Endothelial cell (in vitro differentiated cells): Measurements from ENCODE around the gene HAGHL. TPM values are rescaled to one million over a fixed set of nuclear protein-coding genes. Genes with fewer than 3 reads are reported as not detected.

ENCODE experiments used
- DNase-seq: peaks from one replicate; pipeline ENCODE4 v3.0.0; 2021; ENCODE audit warnings: low spot score
- H3K27ac Mint-ChIP-seq: one replicate; pipeline ENCODE4 v1.8.0; 2021; ENCODE audit warnings: mixed read lengths, inconsistent platforms; ENCODE audit not compliant: unreplicated experiment
- H3K27me3 Mint-ChIP-seq: one replicate; pipeline ENCODE4 v1.8.0; 2021; ENCODE audit warnings: mild to moderate bottlenecking, moderate library complexity, mixed read lengths, inconsistent platforms; ENCODE audit not compliant: unreplicated experiment
- H3K36me3 Mint-ChIP-seq: one replicate; pipeline ENCODE4 v1.8.0; 2021; ENCODE audit warnings: mild to moderate bottlenecking, low read depth, mixed read lengths, inconsistent platforms; ENCODE audit not compliant: unreplicated experiment
- H3K4me1 Mint-ChIP-seq: one replicate; pipeline ENCODE4 v1.8.0; 2021; ENCODE audit warnings: mild to moderate bottlenecking, mixed read lengths, inconsistent platforms; ENCODE audit not compliant: unreplicated experiment
- H3K4me3 Mint-ChIP-seq: one replicate; pipeline ENCODE4 v1.8.0; 2021; ENCODE audit warnings: mild to moderate bottlenecking, mixed read lengths, inconsistent platforms; ENCODE audit not compliant: unreplicated experiment
- H3K9me3 Mint-ChIP-seq: one replicate; pipeline ENCODE4 v1.8.0; 2021; ENCODE audit warnings: mixed read lengths, inconsistent platforms; ENCODE audit not compliant: unreplicated experiment
- total RNA-seq: library from RNA; stranded (reverse); fragmentation: NEBNext Ultra II Directional; extraction: Animal tissue kit (Norgen Biotek cat#: 25700); gene quantifications from one replicate; pipeline ENCODE4 v1.2.1, GENCODE V29; 2021; ENCODE audit not compliant: unreplicated experiment
- TF ChIP-seq, protein P1 (sequence below): fragments of 200-600 bp; sonication (generic); IDR thresholded peaks from one replicate; pipeline ENCODE4 v1.5.0; 2021; ENCODE audit warnings: antibody characterized with exemption; ENCODE audit not compliant: unreplicated experiment

HAGHL gene
- total RNA-seq, 1 donor from 2014 or later: 1.5 TPM

DNA sequence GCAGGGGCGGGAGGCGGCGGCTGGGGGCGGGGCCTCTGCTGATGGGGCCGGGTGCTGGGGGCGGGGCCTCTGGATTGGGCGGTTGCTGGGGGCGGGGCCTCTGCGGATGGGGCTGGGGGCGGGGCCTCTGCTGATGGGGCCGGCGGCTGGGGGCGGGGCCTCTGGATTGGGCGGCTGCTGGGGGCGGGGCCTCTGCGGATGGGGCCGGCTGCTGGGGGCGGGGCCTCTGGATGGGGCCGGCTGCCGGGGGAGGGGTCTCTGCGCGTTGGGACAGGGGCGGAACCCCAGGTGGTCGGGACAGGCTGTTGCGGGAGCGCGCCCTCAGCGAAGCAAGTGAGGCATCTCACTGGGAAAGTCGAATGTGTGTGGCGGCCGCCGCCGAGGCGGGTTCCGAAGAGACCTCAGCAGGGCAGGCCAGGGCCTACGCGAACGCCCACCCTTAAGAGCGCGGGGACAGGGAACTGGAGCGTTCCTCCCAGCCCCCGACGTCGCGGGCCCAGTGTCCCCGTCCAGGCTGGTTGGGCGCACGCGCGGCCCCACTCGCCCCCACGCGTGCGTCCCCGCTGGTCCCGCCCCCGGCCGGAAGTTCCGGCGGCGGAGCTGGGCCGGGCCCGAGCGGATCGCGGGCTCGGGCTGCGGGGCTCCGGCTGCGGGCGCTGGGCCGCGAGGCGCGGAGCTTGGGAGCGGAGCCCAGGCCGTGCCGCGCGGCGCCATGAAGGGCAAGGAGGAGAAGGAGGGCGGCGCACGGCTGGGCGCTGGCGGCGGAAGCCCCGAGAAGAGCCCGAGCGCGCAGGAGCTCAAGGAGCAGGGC lies 46.9 kb upstream of the HAGHL start, which contains the start of gene STUB1:
Gene STUB1 (plus strand): TSS at position 597 of the 811 bp plus-strand sequence. CDS start 116 bp downstream, at position 713.
- H3K9me3 Mint-ChIP-seq: no peaks in the 10 kb centered on the region
- H3K4me1 Mint-ChIP-seq: peaks cover 6% of the 10 kb centered on the region
- peaks cover 17% of the 10 kb centered on the region for H3K27me3 Mint-ChIP-seq
- H3K27ac Mint-ChIP-seq: no peak within 1 kb of the TSS
- H3K36me3 Mint-ChIP-seq: peaks cover 5% of the 10 kb centered on the region
- H3K4me3 Mint-ChIP-seq: peak within 1 kb of the TSS; percentile 90
- TF ChIP-seq, protein P1, sequence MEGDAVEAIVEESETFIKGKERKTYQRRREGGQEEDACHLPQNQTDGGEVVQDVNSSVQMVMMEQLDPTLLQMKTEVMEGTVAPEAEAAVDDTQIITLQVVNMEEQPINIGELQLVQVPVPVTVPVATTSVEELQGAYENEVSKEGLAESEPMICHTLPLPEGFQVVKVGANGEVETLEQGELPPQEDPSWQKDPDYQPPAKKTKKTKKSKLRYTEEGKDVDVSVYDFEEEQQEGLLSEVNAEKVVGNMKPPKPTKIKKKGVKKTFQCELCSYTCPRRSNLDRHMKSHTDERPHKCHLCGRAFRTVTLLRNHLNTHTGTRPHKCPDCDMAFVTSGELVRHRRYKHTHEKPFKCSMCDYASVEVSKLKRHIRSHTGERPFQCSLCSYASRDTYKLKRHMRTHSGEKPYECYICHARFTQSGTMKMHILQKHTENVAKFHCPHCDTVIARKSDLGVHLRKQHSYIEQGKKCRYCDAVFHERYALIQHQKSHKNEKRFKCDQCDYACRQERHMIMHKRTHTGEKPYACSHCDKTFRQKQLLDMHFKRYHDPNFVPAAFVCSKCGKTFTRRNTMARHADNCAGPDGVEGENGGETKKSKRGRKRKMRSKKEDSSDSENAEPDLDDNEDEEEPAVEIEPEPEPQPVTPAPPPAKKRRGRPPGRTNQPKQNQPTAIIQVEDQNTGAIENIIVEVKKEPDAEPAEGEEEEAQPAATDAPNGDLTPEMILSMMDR: no peak
- DNase-seq: peak; percentile 94

DNA sequence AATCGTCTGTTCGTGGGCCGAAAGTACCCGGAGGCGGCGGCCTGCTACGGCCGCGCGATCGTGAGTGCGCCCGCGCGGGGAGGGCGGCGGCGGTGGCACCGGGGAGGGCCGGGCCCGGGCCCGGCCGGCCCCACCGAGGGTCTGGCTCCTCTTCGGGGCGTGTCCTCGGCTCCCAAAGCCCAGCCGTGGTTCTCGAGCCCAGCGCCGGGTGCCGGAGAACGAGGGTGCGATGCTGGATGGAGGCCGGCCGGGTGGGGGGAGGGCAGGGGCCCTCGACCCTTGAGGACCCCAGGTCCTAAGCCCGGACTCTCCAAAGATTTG lies 46.3 kb upstream of the HAGHL start:
- no peak overlapping the region for H3K27ac Mint-ChIP-seq
- peaks cover 16% of the 10 kb centered on the region for H3K27me3 Mint-ChIP-seq
- TF ChIP-seq, protein P1: no peak
- H3K9me3 Mint-ChIP-seq: no peaks in the 10 kb centered on the region
- H3K4me1 Mint-ChIP-seq: peaks cover 6% of the 10 kb centered on the region
- DNase-seq: no peak
- H3K4me3 Mint-ChIP-seq: peak overlapping the region; percentile 85
- H3K36me3 Mint-ChIP-seq: peaks cover 5% of the 10 kb centered on the region

DNA sequence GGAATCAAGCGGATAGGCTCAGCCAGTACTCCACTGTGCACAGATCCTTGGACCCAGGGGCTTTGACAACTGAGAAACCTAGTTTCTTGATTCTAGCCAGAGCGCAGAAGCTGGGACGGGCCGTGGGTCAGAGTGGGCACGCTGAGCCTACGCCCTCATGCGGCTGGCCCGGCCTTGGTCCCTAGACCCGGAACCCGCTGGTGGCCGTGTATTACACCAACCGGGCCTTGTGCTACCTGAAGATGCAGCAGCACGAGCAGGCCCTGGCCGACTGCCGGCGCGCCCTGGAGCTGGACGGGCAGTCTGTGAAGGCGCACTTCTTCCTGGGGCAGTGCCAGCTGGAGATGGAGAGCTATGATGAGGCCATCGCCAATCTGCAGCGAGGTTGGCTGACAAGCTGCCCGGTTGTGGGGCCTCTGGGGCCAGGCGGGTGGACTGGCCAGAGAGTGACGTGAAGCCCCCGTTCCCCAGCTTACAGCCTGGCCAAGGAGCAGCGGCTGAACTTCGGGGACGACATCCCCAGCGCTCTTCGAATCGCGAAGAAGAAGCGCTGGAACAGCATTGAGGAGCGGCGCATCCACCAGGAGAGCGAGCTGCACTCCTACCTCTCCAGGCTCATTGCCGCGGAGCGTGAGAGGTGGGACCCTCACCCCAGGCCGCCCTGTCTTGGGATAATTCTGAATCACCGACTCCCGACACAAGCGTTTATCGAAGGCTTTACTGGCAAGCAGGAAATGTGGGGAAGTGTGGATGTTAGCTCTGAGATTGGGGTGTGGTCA lies 45.8 kb upstream of the HAGHL start:
- no peak for DNase-seq

DNA sequence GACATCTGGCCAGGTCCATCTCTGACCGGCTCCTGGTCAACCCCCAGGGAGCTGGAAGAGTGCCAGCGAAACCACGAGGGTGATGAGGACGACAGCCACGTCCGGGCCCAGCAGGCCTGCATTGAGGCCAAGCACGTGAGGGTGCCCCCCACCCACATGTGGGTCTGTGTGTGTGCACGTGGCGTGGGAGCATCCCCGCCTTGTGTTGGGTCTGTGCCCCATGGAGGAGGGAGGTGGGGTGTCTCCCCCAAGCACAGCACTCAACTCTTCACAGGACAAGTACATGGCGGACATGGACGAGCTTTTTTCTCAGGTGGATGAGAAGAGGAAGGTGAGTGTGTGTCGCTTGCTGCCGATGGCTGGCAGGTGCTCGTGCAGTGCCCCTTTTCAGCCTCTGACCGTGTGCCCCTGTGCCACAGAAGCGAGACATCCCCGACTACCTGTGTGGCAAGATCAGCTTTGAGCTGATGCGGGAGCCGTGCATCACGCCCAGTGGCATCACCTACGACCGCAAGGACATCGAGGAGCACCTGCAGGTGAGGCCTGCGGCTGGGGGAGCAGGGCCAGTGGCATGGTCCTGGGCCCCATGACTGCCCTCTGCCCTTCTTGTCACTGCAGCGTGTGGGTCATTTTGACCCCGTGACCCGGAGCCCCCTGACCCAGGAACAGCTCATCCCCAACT lies 45.0 kb upstream of the HAGHL start:
- Mint-ChIP-seq H3K36me3 (peaks cover 5% of the 10 kb centered on the region), H3K4me3 (peak overlapping the region; percentile 87), H3K27ac (no peak overlapping the region), H3K4me1 (peaks cover 6% of the 10 kb centered on the region), H3K27me3 (peaks cover 15% of the 10 kb centered on the region), H3K9me3 (no peaks in the 10 kb centered on the region)
- no peak for DNase-seq
- TF ChIP-seq, protein P1: no peak

More for the DNA sequence above, 45.8 kb upstream of the HAGHL start:
- Mint-ChIP-seq H3K27me3 (peaks cover 18% of the 10 kb centered on the region), H3K9me3 (no peaks in the 10 kb centered on the region), H3K27ac (no peak overlapping the region), H3K36me3 (peaks cover 5% of the 10 kb centered on the region), H3K4me3 (peak overlapping the region; percentile 85), H3K4me1 (peaks cover 6% of the 10 kb centered on the region)
- TF ChIP-seq, protein P1: no peak
